Endothelial cell of umbilical vein (primary cell): Measurements from ENCODE around the gene GPR68. TPM values are rescaled to one million over a fixed set of nuclear protein-coding genes. Genes with fewer than 3 reads are reported as not detected.
A peak's percentile ranks its signal among the peaks of the same experiment; 100 is the strongest.

Experiments
- BruUV-seq: library from RNA; stranded (reverse); fragments of 400-500 nt; replicated peaks from 2 replicates; lab custom pipeline; 2021; lab: Mats Ljungman, UMichigan
- CTCF ChIA-PET: fragments of 300-600, 350-600 bp; sonication (Branson Sonifier 250); formaldehyde crosslinking; loops from one replicate; lab custom pipeline; 2021; ENCODE audit warnings: antibody characterized with exemption, inconsistent platforms; lab: Charles Lee
- POLR2A ChIA-PET: fragments of 300-600, 350-600 bp; sonication (Branson Sonifier 250); formaldehyde crosslinking; loops from one replicate; lab custom pipeline; 2021; ENCODE audit warnings: antibody characterized with exemption, inconsistent platforms; lab: Charles Lee
- DNase-seq: peaks from one replicate; pipeline ENCODE4 v3.0.0-alpha.2; 2011; ENCODE audit warnings: low read depth, low spot score
- FAIRE-seq: peaks from 2 replicates; lab custom pipeline; 2011; peaks lifted over from hg19 to GRCh38; lab: Jason Lieb, UNC
- H2AFZ ChIP-seq: 2 replicates; pipeline ENCODE4 v1.6.0; 2012; ENCODE audit warnings: low read depth, low read length, control low read depth, inconsistent platforms
- H3K27ac ChIP-seq: 2 replicates; pipeline ENCODE4 v1.5.1; 2011; ENCODE audit warnings: low read depth, mild to moderate bottlenecking, control low read depth, low read length, moderate library complexity; ENCODE audit not compliant: insufficient read depth
- H3K27me3 ChIP-seq, 2 experiments: 2 replicates each; pipeline versions ENCODE4 v1.6.0 to v1.6.1; 2011; ENCODE audit warnings: low read length in 2 of 2, mixed read lengths in 1 of 2; ENCODE audit not compliant: control insufficient read depth in 2 of 2, insufficient read depth in 2 of 2
- H3K36me3 ChIP-seq, 2 experiments: 2 replicates in 1 of 2; 3 replicates in 1 of 2; pipeline ENCODE4 v1.5.1; 2011; ENCODE audit warnings: low read length in 2 of 2, mild to moderate bottlenecking in 1 of 2, moderate library complexity in 1 of 2; ENCODE audit not compliant: control insufficient read depth in 2 of 2, insufficient read depth in 2 of 2; ENCODE audit errors: extremely low read depth in 1 of 2
- H3K4me1 ChIP-seq: 3 replicates; pipeline ENCODE4 v1.5.1; 2011; ENCODE audit warnings: mild to moderate bottlenecking, low read length; ENCODE audit not compliant: control insufficient read depth, insufficient read depth; ENCODE audit errors: extremely low read depth
- H3K4me2 ChIP-seq: 2 replicates; pipeline ENCODE4 v1.6.1; 2011; ENCODE audit warnings: low read length, control low read depth, mixed read lengths; ENCODE audit not compliant: insufficient read depth
- H3K4me3 ChIP-seq, 3 experiments: fragments of 200-600 bp in 1 of 3; sonication (generic), shearing (Covaris generic) in 1 of 3; replicated peaks in 1 of 3; 2 replicates each; pipeline ENCODE4 v1.5.1; 2011 to 2016; ENCODE audit warnings: control low read depth in 3 of 3, low read length in 3 of 3, mild to moderate bottlenecking in 2 of 3, inconsistent platforms in 1 of 3, low read depth in 1 of 3, moderate library complexity in 1 of 3; ENCODE audit not compliant: insufficient read depth in 1 of 3
- H3K79me2 ChIP-seq: 2 replicates; pipeline ENCODE4 v1.6.0; 2012; ENCODE audit warnings: low read length, inconsistent platforms; ENCODE audit not compliant: control insufficient read depth, insufficient read depth
- H3K9ac ChIP-seq: replicated peaks from 2 replicates; pipeline ENCODE3; 2011; ENCODE audit warnings: low read length, control low read depth; ENCODE audit not compliant: insufficient read depth; ENCODE audit errors: extremely low read depth
- H3K9me1 ChIP-seq: replicated peaks from 3 replicates; pipeline ENCODE4 v1.6.0; 2011; ENCODE audit warnings: mild to moderate bottlenecking, low read length; ENCODE audit not compliant: control insufficient read depth, insufficient read depth; ENCODE audit errors: extremely low read depth
- H3K9me3 ChIP-seq: replicated peaks from 2 replicates; pipeline ENCODE4 v1.5.1; 2012; ENCODE audit warnings: low read length, inconsistent platforms; ENCODE audit not compliant: control insufficient read depth, insufficient read depth
- H4K20me1 ChIP-seq: replicated peaks from 2 replicates; pipeline ENCODE3; 2011; ENCODE audit warnings: mild to moderate bottlenecking, low read length; ENCODE audit not compliant: control insufficient read depth, insufficient read depth; ENCODE audit errors: extremely low read depth
- CTCF ChIP-seq, 2 donors: IDR thresholded peaks; 1 replicate in 1 of 2; 2 replicates in 1 of 2; pipeline ENCODE4 v1.5.1; 2011; ENCODE audit warnings: low read length in 2 of 2, mild to moderate bottlenecking in 2 of 2, moderate library complexity in 2 of 2, control low read depth in 1 of 2, inconsistent platforms in 1 of 2, low read depth in 1 of 2; ENCODE audit not compliant: insufficient read depth in 1 of 2; ENCODE audit errors: extremely low read depth in 1 of 2
- EZH2 ChIP-seq: IDR thresholded peaks from 2 replicates; pipeline ENCODE4 v1.6.1; 2012; ENCODE audit warnings: borderline replicate concordance, low read depth, mild to moderate bottlenecking, moderate library complexity, low read length, inconsistent platforms; ENCODE audit not compliant: severe bottlenecking
- FOS ChIP-seq: IDR thresholded peaks from 2 replicates; pipeline ENCODE4 v1.6.1; 2011; ENCODE audit warnings: mild to moderate bottlenecking, low read length, moderate library complexity, borderline replicate concordance; ENCODE audit not compliant: insufficient read depth
- GATA2 ChIP-seq: IDR thresholded peaks from 2 replicates; pipeline ENCODE4 v1.7.0; 2011; ENCODE audit warnings: low read depth, mild to moderate bottlenecking, moderate library complexity, mixed read lengths, low read length; ENCODE audit not compliant: insufficient read length, insufficient read depth
- JUN ChIP-seq: IDR thresholded peaks from 2 replicates; pipeline ENCODE4 v1.6.1; 2011; ENCODE audit warnings: borderline replicate concordance, low read depth; ENCODE audit not compliant: insufficient read length, insufficient read depth
- MAX ChIP-seq: IDR thresholded peaks from 2 replicates; pipeline ENCODE4 v1.6.1; 2011; ENCODE audit not compliant: insufficient read depth, insufficient read length
- MYC ChIP-seq: IDR thresholded peaks from one replicate; pipeline ENCODE4 v1.6.1; 2011; ENCODE audit warnings: mild to moderate bottlenecking, low read depth, low read length
- POLR2A ChIP-seq: IDR thresholded peaks from 2 replicates; pipeline ENCODE4 v1.6.1; 2012; ENCODE audit warnings: low read depth, mild to moderate bottlenecking, control low read depth, low read length
- POLR2AphosphoS5 ChIP-seq: IDR thresholded peaks from 2 replicates; pipeline ENCODE4 v1.6.1; 2012; ENCODE audit warnings: low read depth, mild to moderate bottlenecking, control low read depth, low read length, moderate library complexity; ENCODE audit not compliant: insufficient read depth
- dilution Hi-C: fragments of 300-500 bp; cut with MboI; formaldehyde crosslinking; loops from one replicate; pipeline ENCODE4 v1.15.0; 2019; ENCODE audit warnings: low sequenced_read_pairs; ENCODE audit not compliant: extremely low pct_ligation_motif_present
- intact Hi-C: fragments of 100-400 bp; cut with micrococcal nuclease; formaldehyde crosslinking; loops from one replicate; pipeline ENCODE4 v1.10.0; 2022
- polyA plus RNA-seq, 4 experiments: library from polyadenylated mRNA; depleted of rRNA in 3 of 4; stranded (reverse) in 3 of 4; unstranded in 1 of 4; fragments of >200 nt; gene quantifications; 2 replicates each; pipeline versions ENCODE4 v1.2.1 to v1.2.3, GENCODE V29; 2011 to 2012; ENCODE audit warnings: missing spikeins in 1 of 4
- total RNA-seq: library from RNA; stranded (reverse); gene quantifications from 2 replicates; pipeline ENCODE4 v1.2.3, GENCODE V29; 2021

Gene GPR68
- total and polyA plus RNA-seq, 2 donors (not counting 3 experiments of a cell fraction or from before 2014, with no cell fraction given) = 0.24 to 0.36 TPM

GRCh38 chr14:91286530-91286937 is 42.0 kb upstream of the GPR68 start:
- no peak overlapping the region for H3K4me2 ChIP-seq
- ChIA-PET POLR2A (no interaction called here), CTCF (interaction anchor here (0.6 to 8.8 kb wide), 9 partner anchors 9 to 384 kb away, joined by 3 to 220 read pairs (median 4); no protein-coding TSS in a partner anchor)
- H3K36me3 ChIP-seq = peaks cover 5 to 29% of the 10 kb centered on the region in 2 experiments
- dilution Hi-C loops (loop anchor here (25.0 kb wide), 1 partner anchor 374 kb away; no protein-coding TSS in a partner anchor), intact Hi-C loops (loop anchor here (1.0 kb wide), 3 partner anchors 109 to 383 kb away; no protein-coding TSS in a partner anchor)
- FAIRE-seq = peak; percentile 92
- TF ChIP-seq MAX (no peak), CTCF (IDR thresholded peaks at IDR 0.05; ENCODE audit: extremely low read depth in 1 of 2, insufficient read depth in 1 of 2, low read depth in 1 of 2, low read length in 2 of 2) (peak; percentile 73 to 84)
- H3K4me1 ChIP-seq = no peaks in the 10 kb centered on the region
- no peaks in the 10 kb centered on the region for H3K27me3 ChIP-seq
- peak; percentile 82 for DNase-seq
- H3K79me2 ChIP-seq = no peaks in the 10 kb centered on the region
- H3K9me1 ChIP-seq = no peaks in the 10 kb centered on the region
- H4K20me1 ChIP-seq = no peaks in the 10 kb centered on the region
- no peak overlapping the region for H3K4me3 ChIP-seq
- no peak overlapping the region for H3K9ac ChIP-seq
- H3K9me3 ChIP-seq = no peaks in the 10 kb centered on the region
- H3K27ac ChIP-seq = no peak overlapping the region
- BruUV-seq = no TSS peak
- H2AFZ ChIP-seq = no peak overlapping the region

GRCh38 chr14:91284791-91285548 is 40.5 kb upstream of the GPR68 start:
- Histone ChIP-seq H3K27ac (no peak overlapping the region), H3K4me3 (no peak overlapping the region), H3K9ac (no peak overlapping the region), H3K36me3 (peaks cover 5 to 28% of the 10 kb centered on the region in 2 experiments), H3K27me3 (no peaks in the 10 kb centered on the region), H3K79me2 (no peaks in the 10 kb centered on the region), H3K9me3 (no peaks in the 10 kb centered on the region), H3K9me1 (no peaks in the 10 kb centered on the region), H2AFZ (no peak overlapping the region), H3K4me2 (no peak overlapping the region), H4K20me1 (no peaks in the 10 kb centered on the region), H3K4me1 (no peaks in the 10 kb centered on the region)
- dilution Hi-C loops = loop anchor here (25.0 kb wide), 1 partner anchor 373 kb away; no protein-coding TSS in a partner anchor
- BruUV-seq = no TSS peak
- CTCF ChIA-PET = interaction anchor here (0.9 to 8.8 kb wide), 8 partner anchors 7 to 382 kb away, joined by 3 to 220 read pairs (median 8); no protein-coding TSS in a partner anchor
- intact Hi-C loops = no loop called here
- TF ChIP-seq POLR2AphosphoS5 (no peak), MAX (no peak), GATA2 (no peak), EZH2 (no peak), FOS (no peak), POLR2A (no peak), JUN (no peak), MYC (no peak), CTCF (IDR thresholded peaks at IDR 0.05; ENCODE audit: extremely low read depth in 1 of 2, insufficient read depth in 1 of 2, low read depth in 1 of 2, low read length in 2 of 2) (no peak)
- FAIRE-seq (no peak), DNase-seq (no peak)
- POLR2A ChIA-PET = no interaction called here
